Measurements from ENCODE around the gene GNG8.

DNA sequence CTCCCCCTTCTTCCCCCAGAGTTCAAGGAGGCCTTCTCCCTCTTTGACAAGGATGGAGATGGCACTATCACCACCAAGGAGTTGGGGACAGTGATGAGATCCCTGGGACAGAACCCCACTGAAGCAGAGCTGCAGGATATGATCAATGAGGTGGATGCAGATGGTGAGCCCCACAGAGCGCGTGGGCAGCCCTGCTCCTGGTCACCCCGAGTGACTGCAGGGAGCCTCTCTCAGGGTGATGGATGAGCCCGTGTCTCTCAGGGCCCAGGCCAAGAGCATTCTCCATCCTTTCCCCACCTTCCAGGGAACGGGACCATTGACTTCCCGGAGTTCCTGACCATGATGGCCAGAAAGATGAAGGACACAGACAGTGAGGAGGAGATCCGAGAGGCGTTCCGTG is 27.8 kb downstream of the GNG8 start:
- TF ChIP-seq, protein P1, sequence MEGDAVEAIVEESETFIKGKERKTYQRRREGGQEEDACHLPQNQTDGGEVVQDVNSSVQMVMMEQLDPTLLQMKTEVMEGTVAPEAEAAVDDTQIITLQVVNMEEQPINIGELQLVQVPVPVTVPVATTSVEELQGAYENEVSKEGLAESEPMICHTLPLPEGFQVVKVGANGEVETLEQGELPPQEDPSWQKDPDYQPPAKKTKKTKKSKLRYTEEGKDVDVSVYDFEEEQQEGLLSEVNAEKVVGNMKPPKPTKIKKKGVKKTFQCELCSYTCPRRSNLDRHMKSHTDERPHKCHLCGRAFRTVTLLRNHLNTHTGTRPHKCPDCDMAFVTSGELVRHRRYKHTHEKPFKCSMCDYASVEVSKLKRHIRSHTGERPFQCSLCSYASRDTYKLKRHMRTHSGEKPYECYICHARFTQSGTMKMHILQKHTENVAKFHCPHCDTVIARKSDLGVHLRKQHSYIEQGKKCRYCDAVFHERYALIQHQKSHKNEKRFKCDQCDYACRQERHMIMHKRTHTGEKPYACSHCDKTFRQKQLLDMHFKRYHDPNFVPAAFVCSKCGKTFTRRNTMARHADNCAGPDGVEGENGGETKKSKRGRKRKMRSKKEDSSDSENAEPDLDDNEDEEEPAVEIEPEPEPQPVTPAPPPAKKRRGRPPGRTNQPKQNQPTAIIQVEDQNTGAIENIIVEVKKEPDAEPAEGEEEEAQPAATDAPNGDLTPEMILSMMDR (IDR thresholded peaks at IDR 0.05; ENCODE audit: insufficient read depth, low read depth, low read length), result no peak
- no peak for TF ChIP-seq EZH2 (IDR thresholded peaks at IDR 0.05; ENCODE audit: insufficient read depth, low read length)
